GM21381 (cell line): Measurements from ENCODE around the gene CAD.
"Not testable (repeated sequence)": the region's sequence is repeated elsewhere in the genome, so short reads cannot be mapped to it uniquely, and the experiment has no call there.

Experiments
- ATAC-seq: cut with Tn5 transposase; IDR thresholded peaks from one replicate; pipeline ENCODE4 v1.9.1; 2021; ENCODE audit warnings: mild to moderate bottlenecking, moderate library complexity; ENCODE audit not compliant: unreplicated experiment

CAD gene

DNA sequence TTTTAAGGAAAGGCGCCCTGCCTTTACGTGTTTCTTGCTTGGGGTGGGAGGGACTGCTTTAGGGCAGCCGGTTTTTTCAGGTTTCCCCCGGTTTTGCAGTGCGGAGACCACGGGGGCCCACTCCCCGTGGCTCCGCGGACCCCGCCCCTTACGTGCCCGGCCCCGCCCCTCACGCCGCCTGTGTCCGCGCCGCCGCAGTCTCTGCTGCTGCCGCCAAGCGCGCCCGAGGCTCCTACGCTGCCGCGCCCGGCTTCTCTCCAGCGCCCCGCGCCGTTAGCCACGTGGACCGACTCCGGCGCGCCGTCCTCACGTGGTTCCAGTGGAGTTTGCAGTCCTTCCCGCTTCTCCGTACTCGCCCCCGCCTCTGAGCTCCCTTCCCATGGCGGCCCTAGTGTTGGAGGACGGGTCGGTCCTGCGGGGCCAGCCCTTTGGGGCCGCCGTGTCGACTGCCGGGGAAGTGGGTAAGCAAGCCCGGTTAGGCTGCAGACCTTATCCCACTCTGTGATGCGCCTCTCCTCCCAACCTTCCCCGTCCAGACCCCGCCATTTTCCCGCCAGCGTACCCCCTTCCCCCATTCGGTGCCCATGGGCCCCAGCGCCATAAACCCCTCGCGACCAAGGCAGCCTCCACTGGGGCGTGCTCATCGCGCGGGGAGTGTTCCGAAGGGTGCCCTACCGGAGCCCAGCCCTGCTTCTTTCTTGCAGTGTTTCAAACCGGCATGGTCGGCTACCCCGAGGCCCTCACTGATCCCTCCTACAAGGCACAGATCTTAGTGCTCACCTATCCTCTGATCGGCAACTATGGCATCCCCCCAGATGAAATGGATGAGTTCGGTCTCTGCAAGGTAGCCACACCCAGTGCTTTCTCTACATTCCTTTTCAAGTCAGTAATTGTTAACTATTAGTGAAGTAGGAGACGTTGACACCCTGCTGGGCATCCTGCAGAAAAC, at the start of gene CAD:
TSS of gene CAD (plus strand) at position 197 of the 949 bp plus-strand sequence. CDS start at position 380, 183 bp downstream.
- peak; percentile 69 for ATAC-seq

DNA sequence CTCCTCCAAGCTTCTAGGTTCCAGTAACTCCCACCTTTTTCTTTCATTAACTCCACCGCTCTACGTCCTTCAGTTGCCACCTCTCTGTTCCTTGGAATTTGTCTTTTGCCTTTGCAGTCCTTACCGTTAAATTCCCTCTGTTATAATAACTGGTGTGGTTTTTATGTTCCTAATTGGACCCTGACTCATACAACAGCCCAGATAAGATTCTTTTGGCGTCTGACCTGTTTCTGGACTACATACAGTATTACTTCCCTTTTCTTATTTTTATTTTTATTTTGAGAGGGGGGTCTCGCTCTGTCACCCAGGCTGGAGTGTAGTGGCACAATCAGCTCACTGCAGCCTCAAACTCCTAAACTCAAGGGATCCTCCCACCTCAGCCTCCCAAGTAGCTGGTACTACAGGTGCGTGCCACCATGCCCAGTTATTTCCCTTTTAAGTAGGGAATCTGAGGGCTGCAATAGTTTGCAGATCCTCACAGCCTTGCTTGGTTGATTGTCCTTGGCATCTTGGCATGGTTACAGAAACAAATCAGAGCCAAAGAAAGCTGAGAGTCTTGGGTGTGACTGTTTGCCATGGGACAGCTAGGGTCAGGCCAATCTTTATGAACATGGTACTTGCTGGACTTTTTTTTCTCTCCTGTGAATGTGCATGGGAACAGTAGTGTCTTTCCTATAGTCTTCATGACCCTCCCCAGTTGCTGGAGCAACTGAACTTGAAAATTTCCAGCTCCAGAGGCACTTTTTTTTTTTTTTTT, 46.4 kb upstream of the CAD start:
- no peak for ATAC-seq

DNA sequence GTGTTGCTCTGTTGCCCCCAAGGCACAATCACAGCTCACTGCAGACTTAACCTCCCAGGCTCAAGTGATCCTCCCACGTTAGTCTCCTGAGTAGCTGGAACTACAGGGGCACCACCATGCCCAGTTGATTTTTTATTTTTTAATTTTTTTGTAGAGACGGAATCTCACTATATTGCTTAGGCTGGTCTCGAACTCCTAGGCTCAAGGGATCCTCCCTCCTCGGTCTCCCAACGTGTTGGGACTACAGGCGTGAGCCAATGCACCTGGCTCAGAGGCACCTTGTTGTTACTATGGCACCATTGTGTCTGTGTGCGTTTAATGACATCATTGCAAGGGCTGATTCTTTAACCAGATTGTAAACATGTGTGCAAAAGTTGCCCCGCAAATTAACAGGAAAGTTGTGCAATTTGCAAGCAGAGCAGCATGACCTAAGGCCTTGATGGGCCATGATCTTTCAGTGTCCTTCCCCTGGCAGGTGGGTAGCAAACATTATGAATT, 45.8 kb upstream of the CAD start:
- no peak for ATAC-seq

GRCh38 chr2:27174638-27175037, 42.5 kb upstream of the CAD start:
- ATAC-seq: no peak

DNA sequence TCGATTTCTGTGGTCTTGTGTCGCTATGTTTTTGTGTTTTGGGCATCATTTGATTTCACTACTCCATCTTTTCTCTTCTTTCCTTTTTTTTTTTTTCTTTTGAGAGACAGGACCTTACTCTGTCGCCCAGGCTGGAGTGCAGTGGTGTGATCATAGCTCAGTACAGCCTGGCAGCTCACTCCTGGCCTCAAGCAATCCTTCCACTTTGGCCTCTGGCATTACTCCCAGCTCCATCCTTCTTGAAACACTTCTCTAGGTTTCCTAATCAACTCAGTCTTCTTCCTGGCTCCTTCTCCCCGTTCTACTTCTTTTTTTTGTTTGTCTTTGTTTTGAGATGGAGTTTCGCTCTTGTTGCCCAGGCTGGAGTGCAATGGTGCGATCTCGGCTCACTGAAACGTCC, 41.8 kb upstream of the CAD start:
- no peak for ATAC-seq

GRCh38 chr2:27175781-27176180, 41.4 kb upstream of the CAD start:
- ATAC-seq: not testable (repeated sequence)

DNA sequence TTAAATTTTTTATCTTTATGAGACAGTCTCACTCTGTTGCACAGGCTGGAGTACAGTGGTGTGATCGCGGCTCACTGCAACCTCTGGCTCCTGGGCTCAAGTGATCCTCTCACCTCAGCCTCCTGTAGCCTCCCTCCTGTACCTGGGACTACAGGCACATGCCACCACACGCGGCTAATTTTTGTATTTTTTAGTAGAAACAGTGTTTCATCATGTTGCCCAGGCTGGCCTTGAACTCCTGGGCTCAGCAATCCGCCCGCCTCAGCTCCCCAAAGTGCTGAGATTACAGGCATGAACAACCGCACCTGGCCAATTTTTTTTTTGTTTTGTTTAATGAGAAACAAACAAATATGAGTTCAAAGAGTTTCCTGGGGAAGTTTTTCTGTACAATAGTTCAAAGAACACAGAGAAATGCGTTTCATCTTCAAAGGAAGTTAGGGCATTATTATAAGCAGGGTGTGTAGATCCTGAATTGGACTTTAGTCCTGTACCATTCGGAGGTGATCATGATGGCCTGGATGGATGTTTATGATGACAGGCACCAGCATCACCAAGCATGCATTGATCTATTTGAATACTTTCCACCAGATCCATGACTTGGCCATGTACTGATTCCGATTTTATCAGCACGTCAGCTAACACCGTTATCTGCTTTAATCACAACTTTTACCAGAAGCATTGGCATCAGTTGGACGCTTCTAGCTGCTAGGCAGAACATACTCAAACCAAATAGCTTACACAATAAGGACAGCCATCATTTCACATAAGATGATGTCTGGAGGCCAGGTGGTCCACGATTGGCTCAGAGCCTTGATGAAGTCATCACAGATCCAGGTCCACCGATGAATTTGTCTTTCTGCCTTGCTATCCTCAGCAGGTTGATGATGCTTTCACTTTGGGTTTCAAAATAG, 39.5 kb upstream of the CAD start:
- no peak for ATAC-seq

DNA sequence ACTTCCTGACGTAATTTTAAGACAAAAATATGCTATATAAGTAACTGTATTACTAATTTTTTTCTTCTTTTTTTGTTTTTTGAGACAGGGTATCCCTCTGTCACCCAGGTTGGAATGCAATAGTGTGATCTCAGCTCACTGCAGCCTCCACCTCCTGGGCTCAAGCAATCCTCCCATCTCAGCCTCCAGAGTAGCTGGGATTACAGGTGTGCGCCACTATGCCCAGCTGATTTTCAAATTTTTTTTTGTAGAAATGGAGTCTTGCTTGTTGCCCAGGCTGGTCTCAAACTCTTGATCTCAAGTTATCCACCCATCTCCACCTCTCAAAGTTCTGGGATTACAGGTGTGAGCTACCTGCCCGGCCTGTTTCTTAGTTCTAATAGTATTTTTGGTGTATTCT, 38.7 kb upstream of the CAD start:
- ATAC-seq: no peak

- ATAC-seq: no peak
Measured at GRCh38 chr2:27179344-27180000, 37.7 kb upstream of the CAD start.

- ATAC-seq: no peak
Measured at GRCh38 chr2:27182346-27182745, 34.8 kb upstream of the CAD start.

GRCh38 chr2:27184115-27184514, 33.1 kb upstream of the CAD start:
- no peak for ATAC-seq

DNA sequence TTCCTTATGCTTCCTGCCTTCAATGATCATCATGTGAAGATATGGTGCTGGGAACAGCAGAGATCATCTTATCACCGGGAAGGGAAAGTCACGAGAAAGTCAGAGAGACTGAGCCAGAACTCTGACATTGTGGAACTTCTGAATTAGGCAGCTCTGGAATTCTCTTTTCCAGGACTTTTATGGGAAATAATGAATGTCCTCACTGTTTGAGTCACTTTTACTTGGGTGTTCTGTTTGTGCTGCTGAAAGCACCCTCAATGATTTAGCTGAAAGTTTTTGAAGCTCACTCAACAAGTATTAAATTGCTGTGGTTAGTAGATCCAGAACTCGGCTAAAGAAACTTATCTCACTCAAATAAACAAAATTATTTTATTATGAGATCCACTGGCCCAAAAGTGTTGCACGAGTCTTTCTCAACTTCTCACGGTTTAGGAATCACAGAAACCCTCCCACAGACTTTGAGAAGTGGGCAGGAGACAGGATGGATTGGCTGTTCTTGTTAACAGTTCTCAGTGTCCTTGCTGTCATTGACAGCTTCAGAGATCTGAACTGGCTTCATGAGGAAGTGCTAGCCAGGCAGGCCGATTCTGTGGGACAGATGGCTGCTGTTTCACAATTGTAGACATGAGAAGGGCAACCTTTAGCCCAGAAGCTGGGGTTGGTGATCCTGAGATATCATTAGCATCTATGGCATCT, 31.7 kb upstream of the CAD start:
- ATAC-seq: no peak

DNA sequence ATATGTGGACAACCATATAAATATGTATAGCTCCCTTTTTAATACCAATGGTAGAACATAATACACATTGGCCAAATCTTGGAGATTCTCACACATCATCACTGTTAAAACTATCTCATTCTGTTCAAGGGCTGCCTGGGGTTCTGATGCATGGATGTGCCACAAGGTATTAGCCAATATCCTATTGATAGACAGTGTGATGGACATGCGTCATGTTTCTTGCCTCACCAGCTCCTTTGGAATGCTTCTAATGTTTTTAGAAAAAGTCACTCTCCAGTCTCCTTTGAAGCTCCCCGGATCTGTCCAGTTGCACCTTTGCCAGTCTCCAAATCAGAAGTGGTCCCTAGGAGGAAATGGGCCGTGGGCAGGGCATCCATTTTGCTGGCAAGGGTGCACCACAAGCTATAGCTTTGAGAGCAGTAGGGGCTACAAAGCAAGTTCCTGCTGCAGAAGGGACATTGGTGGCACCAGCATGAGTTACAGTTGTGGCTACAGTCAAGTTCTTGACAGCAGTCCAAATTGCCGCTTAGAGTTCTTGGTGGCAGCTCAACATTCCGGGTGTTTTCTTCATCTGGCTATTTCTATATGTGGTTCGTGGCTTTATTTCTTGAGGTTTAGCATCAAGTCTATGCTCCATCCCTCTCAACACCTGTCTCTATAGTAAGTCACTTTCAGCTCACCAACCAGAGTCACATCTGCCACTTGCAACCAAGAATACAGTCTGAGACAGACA, 30.4 kb upstream of the CAD start:
- ATAC-seq: no peak

- no peak for ATAC-seq
Measured at GRCh38 chr2:27189989-27190388, 27.2 kb upstream of the CAD start.

DNA sequence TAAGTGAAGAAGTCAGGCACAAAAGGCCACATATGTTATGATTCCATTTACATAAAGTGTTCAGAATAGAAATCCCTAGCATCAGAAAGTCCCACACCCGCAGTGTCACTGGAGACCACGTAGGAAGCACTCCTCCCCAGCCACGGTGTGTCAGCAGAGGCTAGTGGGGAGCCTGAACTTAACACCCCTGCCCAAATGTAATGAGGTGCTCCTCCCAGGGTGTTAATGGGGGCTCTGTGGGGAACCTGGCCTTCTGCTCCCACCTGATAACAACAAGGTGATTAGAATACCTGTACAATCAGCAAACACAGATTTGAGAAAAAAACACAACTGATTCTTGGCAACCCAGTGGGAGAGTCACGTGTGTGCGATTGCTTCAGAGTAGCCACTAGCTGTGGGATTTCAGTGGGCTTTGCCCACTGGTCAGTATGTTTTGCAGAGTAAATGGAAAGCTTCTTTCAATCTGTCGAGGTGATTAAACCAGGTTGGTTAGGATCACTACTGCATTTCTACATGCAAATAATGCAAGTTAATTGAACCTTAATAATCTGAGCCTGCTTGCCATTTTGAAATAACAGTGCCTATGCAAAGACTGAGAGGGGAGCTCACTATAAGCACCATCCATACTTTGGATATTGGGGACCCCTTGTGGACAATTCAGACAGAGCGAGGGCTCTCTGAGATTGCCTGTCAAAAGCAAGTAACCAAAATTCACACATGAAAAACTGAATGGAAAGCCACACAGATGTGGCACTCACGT, 25.9 kb upstream of the CAD start:
- no peak for ATAC-seq

DNA sequence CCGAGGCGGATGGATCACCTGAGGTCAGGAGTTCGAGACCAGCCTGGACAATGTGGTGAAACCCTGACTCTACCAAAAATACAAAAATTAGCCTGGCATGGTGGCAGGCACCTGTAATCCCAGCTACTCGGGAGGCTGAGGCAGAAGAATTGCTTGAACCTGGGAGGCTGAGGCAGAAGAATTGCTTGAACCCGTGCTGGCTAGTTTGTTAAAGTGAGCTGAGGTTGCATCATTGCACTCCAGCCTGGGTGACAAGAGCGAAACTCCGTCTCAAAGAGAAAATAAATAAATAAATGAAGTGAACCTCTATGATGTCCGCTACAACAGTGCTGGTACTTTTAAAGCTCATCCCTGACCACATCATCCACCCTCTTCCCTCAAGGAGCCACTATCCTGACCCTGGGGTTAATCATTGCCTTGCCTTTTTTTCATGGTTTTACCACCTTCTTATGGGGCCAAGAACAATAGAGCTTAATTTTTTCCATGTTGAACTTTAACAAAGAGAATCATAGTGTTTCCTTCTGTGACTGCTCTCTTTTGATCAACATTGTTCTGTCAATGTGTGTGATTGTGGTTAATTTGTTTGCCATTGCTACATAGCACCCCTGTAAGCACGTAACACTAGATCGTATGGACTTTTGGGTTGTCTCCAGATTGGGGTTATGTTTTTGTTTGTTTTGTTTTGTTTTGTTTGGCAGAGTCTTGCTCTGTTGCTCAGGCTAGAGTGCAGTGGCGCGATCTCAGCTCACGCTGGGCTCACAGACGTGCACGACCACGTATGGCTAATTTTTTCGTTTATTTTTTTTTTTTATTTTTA, 22.4 kb upstream of the CAD start:
- ATAC-seq: no peak

DNA sequence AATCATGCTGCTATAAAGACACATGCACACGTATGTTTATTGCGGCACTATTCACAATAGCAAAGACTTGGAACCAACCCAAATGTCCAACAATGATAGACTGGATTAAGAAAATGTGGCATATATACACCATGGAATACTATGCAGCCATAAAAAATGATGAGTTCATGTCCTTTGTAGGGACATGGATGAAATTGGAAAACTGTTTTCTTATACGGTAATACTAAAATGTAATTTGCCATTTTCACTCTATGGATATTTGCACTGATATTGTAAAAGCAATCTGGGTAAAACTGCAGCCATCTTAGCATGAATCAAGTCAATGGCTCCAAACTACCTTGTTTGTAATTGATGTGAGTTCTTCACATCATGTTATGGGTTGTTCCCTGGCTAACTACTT, 21.4 kb upstream of the CAD start:
- ATAC-seq: not testable (repeated sequence)
